ENCODE results near the gene KHK.

KHK gene
- total RNA-seq, result 3.5 to 3.8 reads per million in 2 donors

GRCh38 chr2:27086724-27087593 is at the start of gene KHK:
KHK (plus strand) TSS chr2:27086772; CDS start chr2:27087260, 488 bp downstream.
- no peak for DNase-seq

- no peak for DNase-seq
Measured at GRCh38 chr2:27038012-27038411, 48.6 kb upstream of the KHK start.

GRCh38 chr2:27038631-27039339 is 47.8 kb upstream of the KHK start:
- no peak for DNase-seq

GRCh38 chr2:27039426-27039825 is 47.1 kb upstream of the KHK start:
- no peak for DNase-seq

GRCh38 chr2:27039871-27040270 is 46.7 kb upstream of the KHK start:
- no peak for DNase-seq

GRCh38 chr2:27040282-27040681 is 46.3 kb upstream of the KHK start:
- DNase-seq, result no peak

- no peak for DNase-seq
Measured at GRCh38 chr2:27041752-27042151, 44.8 kb upstream of the KHK start.

- DNase-seq, result no peak
Measured at GRCh38 chr2:27042159-27042661, 44.4 kb upstream of the KHK start.

- no peak for DNase-seq
Measured at GRCh38 chr2:27042985-27043634, 43.5 kb upstream of the KHK start.

- peak; percentile 62 for DNase-seq
Measured at GRCh38 chr2:27049422-27050280, 36.9 kb upstream of the KHK start.

GRCh38 chr2:27050281-27050995 is 36.1 kb upstream of the KHK start:
- peak; percentile 41 for DNase-seq

- peak; percentile 81 for DNase-seq
Measured at GRCh38 chr2:27050996-27051901, 35.3 kb upstream of the KHK start, which contains the start of gene AGBL5. AGBL5 (plus strand) TSS chr2:27051668; CDS start chr2:27052959, 1,291 bp downstream.

GRCh38 chr2:27051902-27052645 is 34.5 kb upstream of the KHK start:
- DNase-seq, result no peak

- DNase-seq, result no peak
Measured at GRCh38 chr2:27053321-27053720, 33.3 kb upstream of the KHK start.

- DNase-seq, result no peak
Measured at GRCh38 chr2:27053776-27054175, 32.8 kb upstream of the KHK start.

GRCh38 chr2:27054721-27055120 is 31.9 kb upstream of the KHK start:
- no peak for DNase-seq

- no peak for DNase-seq
Measured at GRCh38 chr2:27057184-27057583, 29.4 kb upstream of the KHK start.

GRCh38 chr2:27058210-27058609 is 28.4 kb upstream of the KHK start:
- no peak for DNase-seq

GRCh38 chr2:27059141-27059820 is 27.3 kb upstream of the KHK start:
- no peak for DNase-seq
